HT1080 (cell line): Measurements from ENCODE around the gene NCBP3. TPM values are rescaled to one million over a fixed set of nuclear protein-coding genes. Genes with fewer than 3 reads are reported as not detected.
"Not testable (repeated sequence)": the region's sequence is repeated elsewhere in the genome, so short reads cannot be mapped to it uniquely, and the experiment has no call there.

Experiments
- DNase-seq: peaks from one replicate; pipeline ENCODE4 v3.0.0-alpha.2; 2015; ENCODE audit warnings: low read depth
- total RNA-seq: library from RNA; depleted of rRNA; stranded (reverse); fragments of >200 nt; shearing (Covaris generic); gene quantifications from 2 replicates; pipeline ENCODE4 v1.2.3, GENCODE V29; 2014

The NCBP3 gene
- total RNA-seq, 1 experiment from 2014 or later: 23.6 TPM

- peak; percentile 64 for DNase-seq
Measured at GRCh38 chr17:3848229-3848835, 2.3 kb upstream of the NCBP3 start.

GRCh38 chr17:3847165-3847670 is 1.2 kb upstream of the NCBP3 start:
- DNase-seq: no peak

- DNase-seq: no peak
Measured at GRCh38 chr17:3846437-3847164, 555 bp upstream of the NCBP3 start.

- peak; percentile 18 for DNase-seq
Measured at GRCh38 chr17:3845291-3845620, 790 bp downstream of the NCBP3 start.

GRCh38 chr17:3844556-3844955 is 1.5 kb downstream of the NCBP3 start:
- not testable (repeated sequence) for DNase-seq

- DNase-seq: peak; percentile 38
Measured at GRCh38 chr17:3843935-3844516, 2.0 kb downstream of the NCBP3 start.

GRCh38 chr17:3838206-3838605 is 7.8 kb downstream of the NCBP3 start:
- no peak for DNase-seq

GRCh38 chr17:3836551-3836950 is 9.5 kb downstream of the NCBP3 start:
- no peak for DNase-seq

GRCh38 chr17:3835410-3836229 is 10.4 kb downstream of the NCBP3 start:
- DNase-seq: no peak

- DNase-seq: no peak
Measured at GRCh38 chr17:3834811-3835210, 11.2 kb downstream of the NCBP3 start.

GRCh38 chr17:3828852-3829232 is 17.2 kb downstream of the NCBP3 start:
- DNase-seq: no peak

GRCh38 chr17:3828151-3828851 is 17.7 kb downstream of the NCBP3 start:
- no peak for DNase-seq

GRCh38 chr17:3827124-3827773 is 18.8 kb downstream of the NCBP3 start:
- DNase-seq: peak; percentile 58

- DNase-seq: no peak
Measured at GRCh38 chr17:3826191-3826590, 19.9 kb downstream of the NCBP3 start.

- DNase-seq: no peak
Measured at GRCh38 chr17:3821101-3821500, 24.9 kb downstream of the NCBP3 start.

- DNase-seq: no peak
Measured at GRCh38 chr17:3818786-3819185, 27.3 kb downstream of the NCBP3 start.

- no peak for DNase-seq
Measured at GRCh38 chr17:3817851-3818605, 28.0 kb downstream of the NCBP3 start.

GRCh38 chr17:3815925-3816324 is 30.1 kb downstream of the NCBP3 start:
- no peak for DNase-seq

- no peak for DNase-seq
Measured at GRCh38 chr17:3815122-3815521, 30.9 kb downstream of the NCBP3 start.

- DNase-seq: no peak
Measured at GRCh38 chr17:3814361-3814760, 31.7 kb downstream of the NCBP3 start.
